Liver (tissue), 9 donors: Measurements from ENCODE around the gene PCAT6. TPM values are rescaled to one million over a fixed set of nuclear protein-coding genes. Genes with fewer than 3 reads are reported as not detected.

ENCODE experiments used
- DNase-seq: peaks from one replicate; pipeline ENCODE4 v3.0.0-alpha.2; 2017; ENCODE audit warnings: low spot score
- H3K27ac ChIP-seq, 2 donors: one replicate each; pipeline ENCODE4 v1.7.0; 2013; ENCODE audit warnings: inconsistent platforms in 2 of 2, low read length in 2 of 2, control low read depth in 1 of 2, low read depth in 1 of 2, mild to moderate bottlenecking in 1 of 2
- H3K27me3 ChIP-seq, 4 donors: one replicate each; pipeline versions ENCODE4 v1.6.1 to v1.7.0; 2013; ENCODE audit warnings: low read length in 3 of 4, inconsistent platforms in 1 of 4, mild to moderate bottlenecking in 1 of 4, moderate library complexity in 1 of 4; ENCODE audit not compliant: control insufficient read depth in 4 of 4, insufficient read depth in 4 of 4
- H3K36me3 ChIP-seq, 4 donors: one replicate each; pipeline versions ENCODE4 v1.6.1 to v1.7.0; 2013; ENCODE audit warnings: low read length in 3 of 4, mild to moderate bottlenecking in 3 of 4, low read depth in 1 of 4, moderate library complexity in 1 of 4; ENCODE audit not compliant: control insufficient read depth in 4 of 4, insufficient read depth in 3 of 4
- H3K4me1 ChIP-seq, 4 donors: one replicate each; pipeline versions ENCODE4 v1.6.1 to v1.7.0; 2013; ENCODE audit warnings: low read length in 3 of 4, mild to moderate bottlenecking in 3 of 4, moderate library complexity in 1 of 4; ENCODE audit not compliant: control insufficient read depth in 4 of 4, insufficient read depth in 4 of 4
- H3K4me3 ChIP-seq, 3 donors: one replicate each; pipeline versions ENCODE4 v1.6.1 to v1.7.0; 2013; ENCODE audit warnings: low read length in 3 of 3, control low read depth in 1 of 3, low read depth in 1 of 3, mild to moderate bottlenecking in 1 of 3
- H3K9ac ChIP-seq, 2 donors: one replicate each; pipeline ENCODE4 v1.7.0; 2013; ENCODE audit warnings: low read length in 2 of 2, mild to moderate bottlenecking in 2 of 2, moderate library complexity in 2 of 2, control low read depth in 1 of 2, low read depth in 1 of 2
- H3K9me3 ChIP-seq, 4 donors: one replicate each; pipeline versions ENCODE4 v1.6.1 to v1.7.0; 2013; ENCODE audit warnings: low read length in 3 of 4; ENCODE audit not compliant: control insufficient read depth in 4 of 4
- ATF3 ChIP-seq: IDR thresholded peaks from 2 replicates; pipeline ENCODE4 v1.6.1; 2016; ENCODE audit warnings: antibody characterized with exemption
- CTCF ChIP-seq: fragments of 150-350 bp; IDR thresholded peaks from 2 replicates; pipeline ENCODE4 v1.5.1; 2017; ENCODE audit warnings: improper control_type of control experiment, low read depth, low read length; ENCODE audit not compliant: missing input control
- EGR1 ChIP-seq, 2 donors: IDR thresholded peaks; 2 replicates each; pipeline ENCODE4 v1.6.1; 2016 to 2018; ENCODE audit warnings: antibody characterized with exemption in 2 of 2, low read depth in 2 of 2
- FOXA1 ChIP-seq: IDR thresholded peaks from 2 replicates; pipeline ENCODE4 v1.6.1; 2016; ENCODE audit warnings: antibody characterized with exemption
- FOXA2 ChIP-seq: IDR thresholded peaks from 2 replicates; pipeline ENCODE4 v1.6.1; 2016; ENCODE audit warnings: antibody characterized with exemption
- GABPA ChIP-seq, 2 donors: IDR thresholded peaks in 1 of 2; conservative IDR thresholded peaks in 1 of 2; 2 replicates each; pipeline ENCODE4 v1.6.1; 2016; ENCODE audit warnings: antibody characterized with exemption in 2 of 2, mild to moderate bottlenecking in 1 of 2, moderate library complexity in 1 of 2
- HNF4A ChIP-seq, 2 donors: conservative IDR thresholded peaks; 2 replicates each; pipeline ENCODE4 v1.6.1; 2016; ENCODE audit warnings: antibody characterized with exemption in 2 of 2, mild to moderate bottlenecking in 2 of 2
- HNF4G ChIP-seq: IDR thresholded peaks from 2 replicates; pipeline ENCODE4 v1.6.1; 2016; ENCODE audit warnings: antibody characterized with exemption
- JUND ChIP-seq, 2 donors: IDR thresholded peaks; 2 replicates each; pipeline ENCODE4 v1.6.1; 2016; ENCODE audit warnings: antibody characterized with exemption in 2 of 2
- MAX ChIP-seq: IDR thresholded peaks from 2 replicates; pipeline ENCODE4 v1.6.1; 2016; ENCODE audit warnings: antibody characterized with exemption
- NR2F2 ChIP-seq: IDR thresholded peaks from 2 replicates; pipeline ENCODE4 v1.6.1; 2016; ENCODE audit warnings: antibody characterized with exemption
- RAD21 ChIP-seq, 2 donors: IDR thresholded peaks; 2 replicates each; pipeline ENCODE4 v1.6.1; 2016; ENCODE audit warnings: antibody characterized with exemption in 2 of 2, mild to moderate bottlenecking in 2 of 2
- REST ChIP-seq: IDR thresholded peaks from 2 replicates; pipeline ENCODE4 v1.6.1; 2016; ENCODE audit warnings: antibody characterized with exemption, mild to moderate bottlenecking
- RXRA ChIP-seq, 2 donors: IDR thresholded peaks; 2 replicates each; pipeline ENCODE4 v1.6.1; 2017 to 2018; ENCODE audit warnings: antibody characterized with exemption in 2 of 2, mild to moderate bottlenecking in 1 of 2
- SP1 ChIP-seq: IDR thresholded peaks from 2 replicates; pipeline ENCODE4 v1.6.1; 2018; ENCODE audit warnings: antibody characterized with exemption, mild to moderate bottlenecking
- TAF1 ChIP-seq: conservative IDR thresholded peaks from 2 replicates; pipeline ENCODE4 v1.6.1; 2016; ENCODE audit warnings: antibody characterized with exemption, mild to moderate bottlenecking
- YY1 ChIP-seq: IDR thresholded peaks from 2 replicates; pipeline ENCODE4 v1.6.1; 2016; ENCODE audit warnings: antibody characterized with exemption, mild to moderate bottlenecking
- ZBTB33 ChIP-seq: IDR thresholded peaks from 2 replicates; pipeline ENCODE4 v1.6.1; 2016; ENCODE audit warnings: antibody characterized with exemption
- WGBS: extraction: QIAGEN DNeasy Blood & Tissue Kit; methylation state at CpG from one replicate; pipeline ENCODE4 v1.1.7; 2013; 5-methylcytosine and 5-hydroxymethylcytosine counted together
- polyA plus RNA-seq, 2 donors: library from polyadenylated mRNA; stranded (reverse) in 1 of 2; unstranded in 1 of 2; fragments of 200-250 nt in 1 of 2; fragments of >200 nt in 1 of 2; fragmentation: Nextera tagmentation in 1 of 2; extraction: Ambion mirVana in 1 of 2; gene quantifications; one replicate each; pipeline versions ENCODE4 v1.2.1 to v1.2.3, GENCODE V29; 2013 to 2015
- total RNA-seq, 2 donors: library from RNA; depleted of rRNA; stranded (reverse); fragments of >200 nt; gene quantifications; one replicate each; pipeline ENCODE4 v1.2.3, GENCODE V29; 2014
- donor health status: healthy.
- donor health status: healthy.
- donor health status: healthy.
- donor health status: healthy.
- donor health status: healthy.

The PCAT6 gene
- total and polyA plus RNA-seq, 4 donors: 0.23 to 1.2 TPM; not detected in 2

GRCh38 chr1:202844935-202845334, 34.2 kb downstream of the PCAT6 start:
- H3K27ac ChIP-seq: no peak overlapping the region
- H3K27me3 ChIP-seq: no peaks in the 10 kb centered on the region
- H3K9ac ChIP-seq: no peak overlapping the region
- peaks cover 0 to 5% (median 2%) of the 10 kb centered on the region in 4 donors for H3K4me1 ChIP-seq
- no peak for DNase-seq
- no peaks in the 10 kb centered on the region for H3K9me3 ChIP-seq
- TF ChIP-seq ZBTB33 (no peak), EGR1 (IDR thresholded peaks at IDR 0.05; ENCODE audit: low read depth in 2 of 2) (no peak), FOXA1 (no peak), GABPA (IDR thresholded peaks at IDR 0.05 in 1 of 2, conservative IDR thresholded peaks at IDR 0.05 in 1 of 2) (no peak), RAD21 (IDR thresholded peaks at IDR 0.05) (no peak), ATF3 (no peak), YY1 (no peak), CTCF (no peak), HNF4G (no peak), NR2F2 (no peak), RXRA (IDR thresholded peaks at IDR 0.05) (no peak), FOXA2 (no peak), SP1 (no peak), REST (no peak), JUND (IDR thresholded peaks at IDR 0.05) (no peak), HNF4A (conservative IDR thresholded peaks at IDR 0.05) (no peak), MAX (no peak), TAF1 (no peak)
- H3K4me3 ChIP-seq: no peak overlapping the region
- no peaks in the 10 kb centered on the region for H3K36me3 ChIP-seq
- 82% methylated on average over 6 of the region's 6 CpGs for WGBS

- H3K9me3 ChIP-seq: no peaks in the 10 kb centered on the region
- H3K9ac ChIP-seq: no peak overlapping the region
- DNase-seq: no peak
- TF ChIP-seq ZBTB33 (no peak), HNF4G (no peak), ATF3 (no peak), HNF4A (conservative IDR thresholded peaks at IDR 0.05) (no peak), RXRA (IDR thresholded peaks at IDR 0.05) (no peak), FOXA1 (no peak), RAD21 (IDR thresholded peaks at IDR 0.05) (no peak), GABPA (IDR thresholded peaks at IDR 0.05 in 1 of 2, conservative IDR thresholded peaks at IDR 0.05 in 1 of 2) (no peak), TAF1 (no peak), CTCF (no peak), SP1 (no peak), JUND (IDR thresholded peaks at IDR 0.05) (no peak), EGR1 (IDR thresholded peaks at IDR 0.05; ENCODE audit: low read depth in 2 of 2) (no peak), FOXA2 (no peak), YY1 (no peak), MAX (no peak)
- no peaks in the 10 kb centered on the region for H3K36me3 ChIP-seq
- peaks cover 0 to 5% (median 2%) of the 10 kb centered on the region in 4 donors for H3K4me1 ChIP-seq
- H3K4me3 ChIP-seq: no peak overlapping the region
- H3K27ac ChIP-seq: no peak overlapping the region
- H3K27me3 ChIP-seq: no peaks in the 10 kb centered on the region
- 70% methylated on average over 2 of the region's 2 CpGs for WGBS
Observed at GRCh38 chr1:202848191-202848542, 37.4 kb downstream of the PCAT6 start.
